PC-9 (cell line): ENCODE data around the gene KLF15.

Experiments
- EZH2 ChIP-seq: fragments of 200-600 bp; sonication (generic); IDR thresholded peaks from 2 replicates; pipeline ENCODE4 v1.8.0; 2017; ENCODE audit warnings: antibody characterized with exemption, low read depth
- TF ChIP-seq, protein P1 (sequence below): fragments of 200-600 bp; sonication (generic); conservative IDR thresholded peaks from 2 replicates; pipeline ENCODE4 v1.6.1; 2017; ENCODE audit warnings: mixed run types, antibody characterized with exemption, mild to moderate bottlenecking, moderate library complexity

DNA sequence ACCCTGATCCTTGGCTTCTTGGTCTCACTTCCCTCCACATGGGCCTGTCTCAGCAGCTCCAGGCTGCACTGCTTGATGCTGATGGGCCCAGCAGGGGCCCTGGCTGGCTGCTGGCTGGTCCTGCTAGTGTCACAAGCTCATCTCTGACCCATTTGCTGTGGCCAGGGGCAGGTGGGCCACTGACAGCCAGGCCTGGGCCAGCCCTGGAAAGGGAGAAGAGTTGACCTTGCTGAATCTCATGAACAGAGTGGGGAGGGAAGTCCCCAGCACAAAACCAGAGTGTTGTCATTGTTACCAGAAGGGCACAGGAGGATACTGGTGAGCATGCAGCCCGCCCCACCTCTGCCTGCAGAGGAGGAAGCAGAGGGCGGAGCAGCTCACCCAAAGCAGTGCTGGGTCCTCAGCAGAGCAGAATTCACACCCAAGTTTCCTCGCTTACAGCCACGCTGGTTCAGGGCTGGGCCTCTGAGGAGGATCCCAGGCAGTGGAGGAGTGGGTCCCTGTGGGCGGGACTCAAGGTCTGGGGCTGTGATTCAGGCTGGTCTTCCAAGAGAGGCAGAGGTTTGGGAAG is 7.6 kb upstream of the KLF15 start:
- TF ChIP-seq, protein P1, sequence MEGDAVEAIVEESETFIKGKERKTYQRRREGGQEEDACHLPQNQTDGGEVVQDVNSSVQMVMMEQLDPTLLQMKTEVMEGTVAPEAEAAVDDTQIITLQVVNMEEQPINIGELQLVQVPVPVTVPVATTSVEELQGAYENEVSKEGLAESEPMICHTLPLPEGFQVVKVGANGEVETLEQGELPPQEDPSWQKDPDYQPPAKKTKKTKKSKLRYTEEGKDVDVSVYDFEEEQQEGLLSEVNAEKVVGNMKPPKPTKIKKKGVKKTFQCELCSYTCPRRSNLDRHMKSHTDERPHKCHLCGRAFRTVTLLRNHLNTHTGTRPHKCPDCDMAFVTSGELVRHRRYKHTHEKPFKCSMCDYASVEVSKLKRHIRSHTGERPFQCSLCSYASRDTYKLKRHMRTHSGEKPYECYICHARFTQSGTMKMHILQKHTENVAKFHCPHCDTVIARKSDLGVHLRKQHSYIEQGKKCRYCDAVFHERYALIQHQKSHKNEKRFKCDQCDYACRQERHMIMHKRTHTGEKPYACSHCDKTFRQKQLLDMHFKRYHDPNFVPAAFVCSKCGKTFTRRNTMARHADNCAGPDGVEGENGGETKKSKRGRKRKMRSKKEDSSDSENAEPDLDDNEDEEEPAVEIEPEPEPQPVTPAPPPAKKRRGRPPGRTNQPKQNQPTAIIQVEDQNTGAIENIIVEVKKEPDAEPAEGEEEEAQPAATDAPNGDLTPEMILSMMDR, result no peak
- TF ChIP-seq EZH2, result no peak
